Transverse colon (tissue), 4 donors: ENCODE results near the gene MYO3A. TPM values are rescaled to one million over a fixed set of nuclear protein-coding genes. Genes with fewer than 3 reads are reported as not detected.

Experiments
- DNase-seq: peaks from one replicate; pipeline ENCODE4 v3.0.0-alpha.2; 2019
- H3K27ac ChIP-seq, 4 donors: fragments of 200-600 bp; sonication (generic); 2 replicates each; pipeline ENCODE4 v1.5.1; 2016 to 2018; ENCODE audit warnings: inconsistent platforms in 4 of 4
- H3K27me3 ChIP-seq: fragments of 200-600 bp; sonication (generic); 2 replicates; pipeline ENCODE4 v1.5.1; 2017; ENCODE audit warnings: inconsistent platforms
- H3K36me3 ChIP-seq, 4 donors: fragments of 200-600 bp; sonication (generic); 2 replicates each; pipeline ENCODE4 v1.5.1; 2017 to 2019; ENCODE audit warnings: inconsistent platforms in 4 of 4
- H3K4me1 ChIP-seq, 4 donors: fragments of 200-600 bp; sonication (generic); 2 replicates each; pipeline ENCODE4 v1.5.1; 2017 to 2020; ENCODE audit warnings: inconsistent platforms in 4 of 4
- H3K4me3 ChIP-seq, 4 donors: fragments of 200-600 bp; sonication (generic); 1 replicate in 1 of 4; 2 replicates in 3 of 4; pipeline versions ENCODE4 v1.5.1 to v1.6.1; 2017 to 2019; ENCODE audit warnings: inconsistent platforms in 4 of 4
- H3K9me3 ChIP-seq, 2 donors: fragments of 200-600 bp; sonication (generic); 2 replicates each; pipeline ENCODE4 v1.5.1; 2017 to 2019; ENCODE audit warnings: inconsistent platforms in 2 of 2
- EP300 ChIP-seq: sonication (generic); formaldehyde crosslinking; IDR thresholded peaks from one replicate; pipeline ENCODE4 v1.6.1; 2017; ENCODE audit warnings: antibody characterized with exemption, low read depth
- POLR2A ChIP-seq: fragments of 450-650 bp; IDR thresholded peaks from one replicate; pipeline ENCODE4 v1.6.1; 2016; ENCODE audit warnings: antibody characterized with exemption, mild to moderate bottlenecking, moderate library complexity
- POLR2AphosphoS5 ChIP-seq, 3 donors: sonication (generic); formaldehyde crosslinking; IDR thresholded peaks; one replicate each; pipeline ENCODE4 v1.6.1; 2016; ENCODE audit warnings: antibody characterized with exemption in 3 of 3
- WGBS, 2 donors: methylation state at CpG; one replicate each; pipeline ENCODE4 v1.1.5; 2018; ENCODE audit warnings: low coverage in 1 of 2; 5-methylcytosine and 5-hydroxymethylcytosine counted together
- in situ Hi-C, 4 donors: fragments of 200-750 bp; cut with MboI; loops; one replicate each; pipeline versions ENCODE4 v1.15.0 to v1.15.1; 2017; ENCODE audit warnings: low sequenced_read_pairs in 3 of 4, low pct_ligation_motif_present in 1 of 4, low pct_unique_long_range_greater_than_20kb in 1 of 4
- intact Hi-C: fragments of 100-400 bp; cut with DNase I; formaldehyde crosslinking; loops from one replicate; pipeline ENCODE4 v1.15.1; 2023; ENCODE audit warnings: low total_unique reads
- total RNA-seq, 4 donors: library from RNA; depleted of rRNA; stranded (reverse); fragments of >200 nt; gene quantifications; one replicate each; pipeline ENCODE4 v1.1.0, GENCODE V29; 2016
- TF ChIP-seq, protein P1 (sequence below), 5 experiments: fragments of 200-600 bp in 3 of 5; fragments of 450-650 bp in 2 of 5; sonication (generic) in 3 of 5; IDR thresholded peaks; 1 replicate in 2 of 5; 2 replicates in 3 of 5; pipeline ENCODE4 v1.5.1; 2016 to 2017; ENCODE audit warnings: antibody characterized with exemption in 5 of 5, inconsistent platforms in 3 of 5, mild to moderate bottlenecking in 2 of 5, moderate library complexity in 1 of 5

MYO3A gene
- total RNA-seq, 4 donors from 2014 or later: 0.27 to 1.3 (median 1.2) TPM; not detected in 1

GRCh38 chr10:26216585-26217395, 282.8 kb downstream of the MYO3A start, which contains the start of gene GAD2:
GAD2 (plus strand) TSS chr10:26216774; CDS start chr10:26216810, 36 bp downstream.
- H3K27me3 ChIP-seq: peaks cover 100% of the 10 kb centered on the region
- no peaks in the 10 kb centered on the region for H3K9me3 ChIP-seq
- no peaks in the 10 kb centered on the region for H3K36me3 ChIP-seq
- intact Hi-C loops (no loop called here), in situ Hi-C loops (no loop called here)
- no peak within 1 kb of the TSS for H3K27ac ChIP-seq
- peaks cover 0 to 27% (median 5%) of the 10 kb centered on the region in 4 donors for H3K4me1 ChIP-seq
- DNase-seq: no peak
- TF ChIP-seq POLR2AphosphoS5 (IDR thresholded peaks at IDR 0.05) (no peak), POLR2A (no peak), EP300 (no peak)
- TF ChIP-seq, protein P1, sequence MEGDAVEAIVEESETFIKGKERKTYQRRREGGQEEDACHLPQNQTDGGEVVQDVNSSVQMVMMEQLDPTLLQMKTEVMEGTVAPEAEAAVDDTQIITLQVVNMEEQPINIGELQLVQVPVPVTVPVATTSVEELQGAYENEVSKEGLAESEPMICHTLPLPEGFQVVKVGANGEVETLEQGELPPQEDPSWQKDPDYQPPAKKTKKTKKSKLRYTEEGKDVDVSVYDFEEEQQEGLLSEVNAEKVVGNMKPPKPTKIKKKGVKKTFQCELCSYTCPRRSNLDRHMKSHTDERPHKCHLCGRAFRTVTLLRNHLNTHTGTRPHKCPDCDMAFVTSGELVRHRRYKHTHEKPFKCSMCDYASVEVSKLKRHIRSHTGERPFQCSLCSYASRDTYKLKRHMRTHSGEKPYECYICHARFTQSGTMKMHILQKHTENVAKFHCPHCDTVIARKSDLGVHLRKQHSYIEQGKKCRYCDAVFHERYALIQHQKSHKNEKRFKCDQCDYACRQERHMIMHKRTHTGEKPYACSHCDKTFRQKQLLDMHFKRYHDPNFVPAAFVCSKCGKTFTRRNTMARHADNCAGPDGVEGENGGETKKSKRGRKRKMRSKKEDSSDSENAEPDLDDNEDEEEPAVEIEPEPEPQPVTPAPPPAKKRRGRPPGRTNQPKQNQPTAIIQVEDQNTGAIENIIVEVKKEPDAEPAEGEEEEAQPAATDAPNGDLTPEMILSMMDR (IDR thresholded peaks at IDR 0.05): no peak
- peak within 1 kb of the TSS in 1 of 4 donors; percentile 11 for H3K4me3 ChIP-seq
- 6 to 17% methylated on average over 13 to 60 of the region's 60 CpGs for WGBS, 2 donors

GRCh38 chr10:26217396-26218086, 283.5 kb downstream of the MYO3A start:
- no peaks in the 10 kb centered on the region for H3K9me3 ChIP-seq
- in situ Hi-C loops: no loop called here
- 7% methylated on average over 53 of the region's 64 CpGs; no CpG with 5 or more reads in 1 of the 2 donors for WGBS, 2 donors
- peaks cover 0 to 27% (median 5%) of the 10 kb centered on the region in 4 donors for H3K4me1 ChIP-seq
- no peak overlapping the region for H3K27ac ChIP-seq
- TF ChIP-seq EP300 (no peak), POLR2A (no peak), POLR2AphosphoS5 (IDR thresholded peaks at IDR 0.05) (no peak)
- TF ChIP-seq, protein P1 (IDR thresholded peaks at IDR 0.05): no peak
- intact Hi-C loops: no loop called here
- H3K27me3 ChIP-seq: peaks cover 100% of the 10 kb centered on the region
- peak overlapping the region in 1 of 4 donors; percentile 8 for H3K4me3 ChIP-seq
- no peaks in the 10 kb centered on the region for H3K36me3 ChIP-seq
- no peak for DNase-seq

GRCh38 chr10:26219676-26220075, 285.6 kb downstream of the MYO3A start:
- Histone ChIP-seq H3K4me1 (peaks cover 0 to 27% (median 5%) of the 10 kb centered on the region in 4 donors), H3K9me3 (no peaks in the 10 kb centered on the region), H3K36me3 (no peaks in the 10 kb centered on the region), H3K4me3 (no peak overlapping the region), H3K27me3 (peaks cover 98% of the 10 kb centered on the region), H3K27ac (no peak overlapping the region)
- TF ChIP-seq POLR2A (no peak), EP300 (no peak), POLR2AphosphoS5 (IDR thresholded peaks at IDR 0.05) (no peak)
- TF ChIP-seq, protein P1 (IDR thresholded peaks at IDR 0.05): no peak
- 61 to 89% methylated on average over 1 of the region's 1 CpG for WGBS, 2 donors
- intact Hi-C loops (no loop called here), in situ Hi-C loops (no loop called here)
- DNase-seq: no peak

GRCh38 chr10:26220901-26221300, 286.9 kb downstream of the MYO3A start:
- TF ChIP-seq, protein P1 (IDR thresholded peaks at IDR 0.05): no peak
- TF ChIP-seq EP300: no peak
- TF ChIP-seq POLR2A: no peak
- no peak for TF ChIP-seq POLR2AphosphoS5 (IDR thresholded peaks at IDR 0.05)
- no peak overlapping the region for H3K27ac ChIP-seq
- no peak overlapping the region for H3K4me3 ChIP-seq
- peaks cover 0 to 17% (median 5%) of the 10 kb centered on the region in 4 donors for H3K4me1 ChIP-seq
- no peaks in the 10 kb centered on the region for H3K36me3 ChIP-seq
- in situ Hi-C loops: no loop called here
- intact Hi-C loops: no loop called here
- H3K27me3 ChIP-seq: peaks cover 90% of the 10 kb centered on the region
- no peak for DNase-seq
- no peaks in the 10 kb centered on the region for H3K9me3 ChIP-seq
